ENCODE results near the gene BLACAT1.
A peak's percentile ranks its signal among the peaks of the same experiment; 100 is the strongest.
"Not testable (repeated sequence)": the region's sequence is repeated elsewhere in the genome, so short reads cannot be mapped to it uniquely, and the experiment has no call there.

The BLACAT1 gene

GRCh38 chr1:205440121-205440475, 15.7 kb downstream of the BLACAT1 start:
- no peak for DNase-seq (ENCODE audit: low read depth)

- DNase-seq (ENCODE audit: low read depth), result peak; percentile 15
These were observed 17.4 kb downstream of the BLACAT1 start for GRCh38 chr1:205438213-205439158.

- DNase-seq (ENCODE audit: low read depth), result no peak
These were observed 18.3 kb downstream of the BLACAT1 start for GRCh38 chr1:205437570-205437969.

- DNase-seq (ENCODE audit: low read depth), result no peak
These were observed 19.0 kb downstream of the BLACAT1 start for GRCh38 chr1:205436776-205437410.

- no peak for DNase-seq (ENCODE audit: low read depth)
These were observed 20.0 kb downstream of the BLACAT1 start for GRCh38 chr1:205435578-205436573.

- no peak for DNase-seq (ENCODE audit: low read depth)
These were observed 21.1 kb downstream of the BLACAT1 start for GRCh38 chr1:205434738-205435137.

- not testable (repeated sequence) for DNase-seq (ENCODE audit: low read depth)
These were observed 23.2 kb downstream of the BLACAT1 start for GRCh38 chr1:205432692-205433091.

- DNase-seq (ENCODE audit: low read depth), result no peak
These were observed 23.7 kb downstream of the BLACAT1 start for GRCh38 chr1:205432116-205432515.

GRCh38 chr1:205430696-205431305, 25.0 kb downstream of the BLACAT1 start:
- DNase-seq (ENCODE audit: low read depth), result no peak

- no peak for DNase-seq (ENCODE audit: low read depth)
These were observed 25.8 kb downstream of the BLACAT1 start for GRCh38 chr1:205429762-205430695.

GRCh38 chr1:205424901-205425600, 30.8 kb downstream of the BLACAT1 start:
- no peak for DNase-seq (ENCODE audit: low read depth)

- no peak for DNase-seq (ENCODE audit: low read depth)
These were observed 31.9 kb downstream of the BLACAT1 start for GRCh38 chr1:205423814-205424399.

- DNase-seq (ENCODE audit: low read depth), result no peak
These were observed 32.7 kb downstream of the BLACAT1 start for GRCh38 chr1:205422993-205423642.

GRCh38 chr1:205421798-205422197, 34.0 kb downstream of the BLACAT1 start, which contains the start of gene LEMD1:
Gene LEMD1, minus strand, starts transcription at chr1:205422056. Its CDS starts 1,520 bp downstream, at chr1:205420536.
- DNase-seq (ENCODE audit: low read depth), result no peak

- DNase-seq (ENCODE audit: low read depth), result no peak
These were observed 34.9 kb downstream of the BLACAT1 start for GRCh38 chr1:205420938-205421337.

GRCh38 chr1:205417870-205418635, 37.8 kb downstream of the BLACAT1 start:
- no peak for DNase-seq (ENCODE audit: low read depth)

GRCh38 chr1:205416322-205416721, 39.5 kb downstream of the BLACAT1 start:
- DNase-seq (ENCODE audit: low read depth), result no peak

Measured in HS-27A (cell line).